GM12892 (cell line): ENCODE data around the gene WDR53.
A peak's percentile ranks its signal among the peaks of the same experiment; 100 is the strongest.
"Not testable (repeated sequence)": the region's sequence is repeated elsewhere in the genome, so short reads cannot be mapped to it uniquely, and the experiment has no call there.

Source experiments
- DNase-seq: peaks from one replicate; pipeline ENCODE4 v3.0.0; 2011; ENCODE audit not compliant: insufficient read length
- FAIRE-seq: peaks from 2 replicates; lab custom pipeline; 2011; peaks lifted over from hg19 to GRCh38; lab: Jason Lieb, UNC
- POLR2A ChIP-seq: IDR thresholded peaks from 2 replicates; pipeline ENCODE4 v1.6.1; 2011; ENCODE audit warnings: low read depth, low read length, control low read depth
- POLR2AphosphoS5 ChIP-seq: IDR thresholded peaks from 2 replicates; pipeline ENCODE4 v1.6.1; 2011; ENCODE audit warnings: low read depth, low read length, control low read depth
- TAF1 ChIP-seq: IDR thresholded peaks from 2 replicates; pipeline ENCODE4 v1.6.1; 2011; ENCODE audit warnings: low read depth, mild to moderate bottlenecking, control low read depth, low read length, borderline replicate concordance

WDR53 gene

GRCh38 chr3:196547067-196547466 lies 21.3 kb downstream of the WDR53 start:
- TF ChIP-seq POLR2AphosphoS5 (no peak), TAF1 (no peak), POLR2A (no peak)
- FAIRE-seq (no peak), DNase-seq (no peak)

GRCh38 chr3:196546537-196546936 lies 21.8 kb downstream of the WDR53 start:
- TF ChIP-seq POLR2A = no peak
- no peak for TF ChIP-seq TAF1
- TF ChIP-seq POLR2AphosphoS5 = no peak
- FAIRE-seq (no peak), DNase-seq (no peak)

GRCh38 chr3:196544491-196544992 lies 23.8 kb downstream of the WDR53 start:
- TF ChIP-seq TAF1 (no peak), POLR2A (no peak), POLR2AphosphoS5 (no peak)
- no peak for FAIRE-seq
- DNase-seq = no peak

- TF ChIP-seq POLR2A = no peak
- no peak for TF ChIP-seq POLR2AphosphoS5
- no peak for TF ChIP-seq TAF1
- DNase-seq (no peak), FAIRE-seq (no peak)
Observed at GRCh38 chr3:196541684-196542445, 26.5 kb downstream of the WDR53 start.

- FAIRE-seq = no peak
- TF ChIP-seq POLR2A (no peak), POLR2AphosphoS5 (no peak), TAF1 (no peak)
- DNase-seq = peak; percentile 21
Observed at GRCh38 chr3:196537319-196537984, 30.9 kb downstream of the WDR53 start.

- FAIRE-seq = no peak
- TF ChIP-seq POLR2A = no peak
- no peak for TF ChIP-seq TAF1
- TF ChIP-seq POLR2AphosphoS5 = no peak
- no peak for DNase-seq
Observed at GRCh38 chr3:196533260-196533681, 35.1 kb downstream of the WDR53 start.

GRCh38 chr3:196531418-196531817 lies 36.9 kb downstream of the WDR53 start:
- FAIRE-seq (no peak), DNase-seq (no peak)
- TF ChIP-seq POLR2AphosphoS5 (no peak), TAF1 (no peak), POLR2A (no peak)

GRCh38 chr3:196528639-196529233 lies 39.6 kb downstream of the WDR53 start:
- FAIRE-seq (peak; percentile 98), DNase-seq (peak; percentile 88)
- TF ChIP-seq POLR2AphosphoS5 (peak; percentile 81), POLR2A (peak; percentile 83), TAF1 (peak; percentile 73)

GRCh38 chr3:196525141-196525540 lies 43.2 kb downstream of the WDR53 start:
- no peak for TF ChIP-seq POLR2A
- TF ChIP-seq POLR2AphosphoS5 = no peak
- TF ChIP-seq TAF1 = no peak
- no peak for FAIRE-seq
- DNase-seq = no peak

GRCh38 chr3:196524527-196524926 lies 43.8 kb downstream of the WDR53 start:
- no peak for DNase-seq
- FAIRE-seq = no peak
- TF ChIP-seq POLR2AphosphoS5 = no peak
- TF ChIP-seq POLR2A = no peak
- no peak for TF ChIP-seq TAF1

- DNase-seq (no peak), FAIRE-seq (no peak)
- no peak for TF ChIP-seq POLR2A
- TF ChIP-seq TAF1 = no peak
- TF ChIP-seq POLR2AphosphoS5 = no peak
Observed at GRCh38 chr3:196523841-196524240, 44.5 kb downstream of the WDR53 start.

- DNase-seq, FAIRE-seq: not testable (repeated sequence)
Observed at GRCh38 chr3:196521291-196521690, 47.1 kb downstream of the WDR53 start.
